CD4-positive, alpha-beta T cell treated with Interferon alpha-2 for 1 hour (primary cell): ENCODE measurements around the gene NID1.

Experiments used
- DNase-seq, 2 donors: peaks; one replicate each; pipeline ENCODE4 v3.0.0-alpha.2; 2020 to 2022

The NID1 gene

GRCh38 chr1:235954306-235955283, 110.3 kb downstream of the NID1 start:
- DNase-seq, result peak; percentile 57 to 76

- no peak for DNase-seq
Observed at GRCh38 chr1:235953801-235954200, 111.1 kb downstream of the NID1 start.

- DNase-seq, result no peak
Observed at GRCh38 chr1:235952950-235953615, 111.8 kb downstream of the NID1 start.

GRCh38 chr1:235951661-235952060, 113.2 kb downstream of the NID1 start:
- no peak for DNase-seq

GRCh38 chr1:235950318-235950717, 114.6 kb downstream of the NID1 start:
- DNase-seq, result no peak

GRCh38 chr1:235948774-235949427, 116.0 kb downstream of the NID1 start:
- no peak for DNase-seq

GRCh38 chr1:235947989-235948388, 116.9 kb downstream of the NID1 start:
- DNase-seq, result no peak

- DNase-seq, result peak in 1 of 2 donors; percentile 26
Observed at GRCh38 chr1:235946571-235946981, 118.3 kb downstream of the NID1 start.

GRCh38 chr1:235945775-235946570, 118.9 kb downstream of the NID1 start:
- DNase-seq, result peak; percentile 31 to 68

- DNase-seq, result no peak
Observed at GRCh38 chr1:235943581-235944114, 121.2 kb downstream of the NID1 start.

GRCh38 chr1:235942979-235943575, 121.8 kb downstream of the NID1 start:
- DNase-seq, result no peak

- no peak for DNase-seq
Observed at GRCh38 chr1:235942625-235942934, 122.3 kb downstream of the NID1 start.

- DNase-seq, result no peak
Observed at GRCh38 chr1:235941876-235942624, 122.8 kb downstream of the NID1 start.

GRCh38 chr1:235940285-235940684, 124.6 kb downstream of the NID1 start:
- peak in 1 of 2 donors; percentile 52 for DNase-seq

- no peak for DNase-seq
Observed at GRCh38 chr1:235939480-235939775, 125.5 kb downstream of the NID1 start.

GRCh38 chr1:235938709-235939479, 126.0 kb downstream of the NID1 start:
- DNase-seq, result peak in 1 of 2 donors; percentile 17

- no peak for DNase-seq
Observed at GRCh38 chr1:235937123-235937522, 127.8 kb downstream of the NID1 start.

- DNase-seq, result no peak
Observed at GRCh38 chr1:235935235-235936225, 129.4 kb downstream of the NID1 start.

GRCh38 chr1:235933766-235934116, 131.1 kb downstream of the NID1 start:
- no peak for DNase-seq
